GM21367 (cell line): ENCODE data around the gene ODF4.
"Not testable (repeated sequence)": the region's sequence is repeated elsewhere in the genome, so short reads cannot be mapped to it uniquely, and the experiment has no call there.

Source experiments
- ATAC-seq: cut with Tn5 transposase; IDR thresholded peaks from one replicate; pipeline ENCODE4 v1.9.1; 2021; ENCODE audit not compliant: unreplicated experiment

The ODF4 gene

GRCh38 chr17:8368193-8368592, 28.6 kb downstream of the ODF4 start:
- ATAC-seq = no peak

- ATAC-seq = no peak
Observed at GRCh38 chr17:8369944-8370343, 30.3 kb downstream of the ODF4 start.

- no peak for ATAC-seq
Observed at GRCh38 chr17:8371786-8372185, 32.1 kb downstream of the ODF4 start.

- no peak for ATAC-seq
Observed at GRCh38 chr17:8372422-8372821, 32.8 kb downstream of the ODF4 start.

GRCh38 chr17:8373856-8374255, 34.2 kb downstream of the ODF4 start:
- not testable (repeated sequence) for ATAC-seq

GRCh38 chr17:8375738-8376259, 36.2 kb downstream of the ODF4 start:
- no peak for ATAC-seq

- peak; percentile 79 for ATAC-seq
Observed at GRCh38 chr17:8376271-8377067, 36.8 kb downstream of the ODF4 start, which contains the start of gene KRABD2. TSS of gene KRABD2 (minus strand) at chr17:8376704.

- no peak for ATAC-seq
Observed at GRCh38 chr17:8377422-8377821, 37.8 kb downstream of the ODF4 start.

- not testable (repeated sequence) for ATAC-seq
Observed at GRCh38 chr17:8378117-8378516, 38.5 kb downstream of the ODF4 start.

- no peak for ATAC-seq
Observed at GRCh38 chr17:8380049-8380448, 40.4 kb downstream of the ODF4 start.

- ATAC-seq = no peak
Observed at GRCh38 chr17:8382052-8382879, 42.6 kb downstream of the ODF4 start.

GRCh38 chr17:8382880-8383142, 43.2 kb downstream of the ODF4 start:
- ATAC-seq = no peak

GRCh38 chr17:8383143-8383822, 43.6 kb downstream of the ODF4 start, which contains the start of gene RPL26:
TSS of gene RPL26 (minus strand) at chr17:8383193. CDS start at chr17:8382310, 883 bp downstream.
- peak; percentile 79 for ATAC-seq

- no peak for ATAC-seq
Observed at GRCh38 chr17:8384801-8385378, 45.2 kb downstream of the ODF4 start.

GRCh38 chr17:8386841-8387240, 47.2 kb downstream of the ODF4 start:
- ATAC-seq = no peak

- no peak for ATAC-seq
Observed at GRCh38 chr17:8387914-8388651, 48.4 kb downstream of the ODF4 start.

- no peak for ATAC-seq
Observed at GRCh38 chr17:8391711-8392110, 52.1 kb downstream of the ODF4 start.

- no peak for ATAC-seq
Observed at GRCh38 chr17:8392274-8392673, 52.6 kb downstream of the ODF4 start.

GRCh38 chr17:8392674-8393469, 53.2 kb downstream of the ODF4 start:
- no peak for ATAC-seq
